SK-N-SH (cell line): ENCODE results near the gene SAP30L. TPM values are rescaled to one million over a fixed set of nuclear protein-coding genes. Genes with fewer than 3 reads are reported as not detected.
A peak's percentile ranks its signal among the peaks of the same experiment; 100 is the strongest.

ENCODE experiments used
- CTCF ChIA-PET: fragments of 300-600, 350-600 bp; formaldehyde crosslinking; extraction: SDS; loops from one replicate; lab custom pipeline; 2021; lab: Yijun Ruan, JAX
- POLR2A ChIA-PET: fragments of 350-600 bp; sonication (Branson Sonifier 250); formaldehyde crosslinking; extraction: SDS; loops from one replicate; lab custom pipeline; 2020; ENCODE audit warnings: antibody characterized with exemption, inconsistent platforms; lab: Yijun Ruan, JAX
- DNase-seq: peaks from one replicate; pipeline ENCODE4 v3.0.0; 2012
- H2AFZ ChIP-seq: fragments of 200-600 bp; sonication (generic); 2 replicates; pipeline ENCODE4 v1.8.1; 2016; ENCODE audit warnings: antibody characterized with exemption, mild to moderate bottlenecking, low read depth
- H3F3A ChIP-seq: fragments of 200-600 bp; sonication (generic); replicated peaks from 2 replicates; pipeline ENCODE3; 2016; ENCODE audit warnings: antibody characterized with exemption, mild to moderate bottlenecking; ENCODE audit not compliant: insufficient read depth
- H3K27ac ChIP-seq, 2 experiments: fragments of 200-500 bp in 1 of 2; fragments of 200-600 bp in 1 of 2; sonication (Bioruptor generic) in 1 of 2; sonication (generic), shearing (Covaris generic) in 1 of 2; 2 replicates each; pipeline versions ENCODE4 v1.5.1 to v1.6.1; 2014 to 2016; ENCODE audit warnings: low read depth in 2 of 2, inconsistent platforms in 1 of 2, low read length in 1 of 2, mild to moderate bottlenecking in 1 of 2, mixed read lengths in 1 of 2
- H3K27me3 ChIP-seq: fragments of 200-600 bp; sonication (generic), shearing (Covaris generic); 2 replicates; pipeline ENCODE4 v1.6.1; 2016; ENCODE audit warnings: mixed run types; ENCODE audit not compliant: insufficient read depth
- H3K36me3 ChIP-seq, 2 experiments: fragments of 200-500 bp in 1 of 2; fragments of 200-600 bp in 1 of 2; sonication (Bioruptor generic) in 1 of 2; sonication (generic) in 1 of 2; replicated peaks in 1 of 2; 2 replicates each; pipeline versions ENCODE3 to v1.5.1; 2014 to 2016; ENCODE audit warnings: low read length in 1 of 2, mild to moderate bottlenecking in 1 of 2; ENCODE audit not compliant: insufficient read depth in 2 of 2, control insufficient read depth in 1 of 2
- H3K4me1 ChIP-seq, 2 experiments: fragments of 200-500 bp in 1 of 2; fragments of 200-600 bp in 1 of 2; sonication (Bioruptor generic) in 1 of 2; sonication (generic), shearing (Covaris generic) in 1 of 2; 2 replicates each; pipeline versions ENCODE4 v1.5.1 to v1.6.1; 2014 to 2016; ENCODE audit warnings: low read depth in 1 of 2, low read length in 1 of 2, mixed run types in 1 of 2; ENCODE audit not compliant: insufficient read depth in 2 of 2, control insufficient read depth in 1 of 2
- H3K4me2 ChIP-seq: fragments of 200-600 bp; sonication (generic), shearing (Covaris generic); 2 replicates; pipeline ENCODE4 v1.6.1; 2017; ENCODE audit warnings: mixed run types
- H3K4me3 ChIP-seq, 2 experiments: fragments of 200-500 bp in 1 of 2; fragments of 200-600 bp in 1 of 2; sonication (Bioruptor generic) in 1 of 2; sonication (generic), shearing (Covaris generic) in 1 of 2; 2 replicates each; pipeline versions ENCODE4 v1.5.1 to v1.8.1; 2014 to 2016; ENCODE audit warnings: low read depth in 2 of 2, inconsistent platforms in 1 of 2, low read length in 1 of 2, mild to moderate bottlenecking in 1 of 2, mixed read lengths in 1 of 2, moderate library complexity in 1 of 2
- H3K79me2 ChIP-seq: fragments of 200-600 bp; sonication (generic); 2 replicates; pipeline ENCODE4 v1.8.1; 2017; ENCODE audit warnings: mild to moderate bottlenecking; ENCODE audit not compliant: insufficient read depth
- H3K9ac ChIP-seq: fragments of 200-600 bp; sonication (generic); 2 replicates; pipeline ENCODE4 v1.6.1; 2017; ENCODE audit warnings: mixed run types
- H3K9me2 ChIP-seq: fragments of 200-600 bp; sonication (generic); 2 replicates; pipeline ENCODE4 v1.6.1; 2017; ENCODE audit warnings: mixed run types
- H3K9me3 ChIP-seq: fragments of 200-600 bp; sonication (generic); 2 replicates; pipeline ENCODE4 v1.6.1; 2017; ENCODE audit warnings: mixed run types, mild to moderate bottlenecking, moderate library complexity
- H4K20me1 ChIP-seq: fragments of 200-600 bp; sonication (generic); 2 replicates; pipeline ENCODE4 v1.6.1; 2017; ENCODE audit warnings: mild to moderate bottlenecking, mixed run types; ENCODE audit not compliant: insufficient read depth
- EZH2phosphoT487 ChIP-seq: fragments of 200-600 bp; sonication (generic); IDR thresholded peaks from 2 replicates; pipeline ENCODE4 v1.6.1; 2017; ENCODE audit warnings: low read depth, mixed run types, mild to moderate bottlenecking, antibody characterized with exemption, moderate library complexity, borderline replicate concordance
- FOXM1 ChIP-seq: IDR thresholded peaks from 2 replicates; pipeline ENCODE4 v1.4.0; 2012; ENCODE audit warnings: low read depth, mild to moderate bottlenecking
- MEF2A ChIP-seq: IDR thresholded peaks from 2 replicates; pipeline ENCODE4 v1.4.0; 2012; ENCODE audit warnings: low read depth, borderline replicate concordance
- MXI1 ChIP-seq: IDR thresholded peaks from 2 replicates; pipeline ENCODE4 v1.6.1; 2012; ENCODE audit warnings: mild to moderate bottlenecking, low read depth, low read length, improper control_type of control experiment
- NRF1 ChIP-seq: IDR thresholded peaks from 2 replicates; pipeline ENCODE4 v1.6.1; 2012; ENCODE audit warnings: low read depth, mild to moderate bottlenecking, low read length
- RCOR1 ChIP-seq: fragments of 150-350 bp; IDR thresholded peaks from 2 replicates; pipeline ENCODE4 v1.6.1; 2017; ENCODE audit warnings: antibody characterized with exemption, low read length
- RFX5 ChIP-seq: IDR thresholded peaks from 2 replicates; pipeline ENCODE4 v1.6.1; 2012; ENCODE audit warnings: mild to moderate bottlenecking, improper control_type of control experiment, low read length
- WGBS: methylation state at CpG from one replicate; pipeline ENCODE4 v1.1.6; 2017; ENCODE audit warnings: low lambda C conversion rate; 5-methylcytosine and 5-hydroxymethylcytosine counted together
- polyA plus RNA-seq, 3 experiments: library from polyadenylated mRNA; depleted of rRNA; stranded (reverse); fragments of >200 nt; gene quantifications; 2 replicates each; pipeline ENCODE4 v1.2.3, GENCODE V29; 2012
- TF ChIP-seq, protein P1 (sequence below): fragments of 150-350 bp; IDR thresholded peaks from 2 replicates; pipeline ENCODE4 v1.6.1; 2016; ENCODE audit warnings: mild to moderate bottlenecking, low read depth, low read length
- TF ChIP-seq, protein P2 (sequence below): fragments of 200-600 bp; sonication (generic); IDR thresholded peaks from 2 replicates; pipeline ENCODE4 v1.6.1; 2017; ENCODE audit warnings: antibody characterized with exemption, mild to moderate bottlenecking, moderate library complexity

Gene SAP30L
- polyA plus RNA-seq, 1 of the 3 experiments (the other 2 are of a cell fraction), result 26.6 TPM

DNA sequence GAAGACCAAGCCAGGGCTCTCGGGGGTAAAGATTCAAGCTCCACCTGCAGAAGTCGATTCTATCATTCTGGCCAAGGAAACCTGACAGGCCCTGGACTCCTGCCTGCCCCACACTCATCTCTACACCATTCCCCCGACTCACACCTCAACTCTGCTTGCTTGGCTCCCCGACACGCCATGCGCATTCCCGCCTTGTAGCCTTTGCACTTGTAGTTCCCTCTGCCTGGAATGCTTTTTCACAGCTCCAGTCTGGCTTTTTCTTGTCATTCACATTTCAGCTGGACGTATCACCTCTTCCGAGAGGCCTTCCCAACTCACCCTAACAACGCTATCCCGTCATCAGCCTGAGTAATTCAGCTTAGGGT, 60.9 kb downstream of the SAP30L start (continued):
- TF ChIP-seq, protein P1, sequence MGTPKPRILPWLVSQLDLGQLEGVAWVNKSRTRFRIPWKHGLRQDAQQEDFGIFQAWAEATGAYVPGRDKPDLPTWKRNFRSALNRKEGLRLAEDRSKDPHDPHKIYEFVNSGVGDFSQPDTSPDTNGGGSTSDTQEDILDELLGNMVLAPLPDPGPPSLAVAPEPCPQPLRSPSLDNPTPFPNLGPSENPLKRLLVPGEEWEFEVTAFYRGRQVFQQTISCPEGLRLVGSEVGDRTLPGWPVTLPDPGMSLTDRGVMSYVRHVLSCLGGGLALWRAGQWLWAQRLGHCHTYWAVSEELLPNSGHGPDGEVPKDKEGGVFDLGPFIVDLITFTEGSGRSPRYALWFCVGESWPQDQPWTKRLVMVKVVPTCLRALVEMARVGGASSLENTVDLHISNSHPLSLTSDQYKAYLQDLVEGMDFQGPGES, result no peak

DNA sequence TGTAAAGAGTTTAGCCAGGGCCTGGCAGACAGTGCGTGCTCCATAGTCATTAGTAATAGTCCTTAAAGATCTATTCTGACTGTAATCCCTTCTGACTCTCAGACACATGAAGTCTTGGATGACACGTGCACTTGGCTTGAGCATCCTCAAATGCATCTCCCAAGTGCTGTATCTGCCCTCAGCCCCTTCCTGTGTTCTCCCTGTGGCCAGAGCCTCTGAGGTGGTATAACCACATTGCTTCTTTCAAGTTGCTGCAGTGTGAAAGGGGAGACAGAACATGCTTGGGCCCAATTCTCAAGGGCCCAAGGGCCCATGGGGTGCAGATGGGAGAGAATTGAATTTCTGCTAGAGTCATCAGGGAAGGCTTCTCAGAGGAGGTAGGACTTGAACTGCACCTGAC, 62.3 kb downstream of the SAP30L start:
- no peaks in the 10 kb centered on the region for H4K20me1 ChIP-seq
- TF ChIP-seq MEF2A (no peak), MXI1 (no peak), FOXM1 (no peak), RCOR1 (no peak)
- TF ChIP-seq, protein P2, sequence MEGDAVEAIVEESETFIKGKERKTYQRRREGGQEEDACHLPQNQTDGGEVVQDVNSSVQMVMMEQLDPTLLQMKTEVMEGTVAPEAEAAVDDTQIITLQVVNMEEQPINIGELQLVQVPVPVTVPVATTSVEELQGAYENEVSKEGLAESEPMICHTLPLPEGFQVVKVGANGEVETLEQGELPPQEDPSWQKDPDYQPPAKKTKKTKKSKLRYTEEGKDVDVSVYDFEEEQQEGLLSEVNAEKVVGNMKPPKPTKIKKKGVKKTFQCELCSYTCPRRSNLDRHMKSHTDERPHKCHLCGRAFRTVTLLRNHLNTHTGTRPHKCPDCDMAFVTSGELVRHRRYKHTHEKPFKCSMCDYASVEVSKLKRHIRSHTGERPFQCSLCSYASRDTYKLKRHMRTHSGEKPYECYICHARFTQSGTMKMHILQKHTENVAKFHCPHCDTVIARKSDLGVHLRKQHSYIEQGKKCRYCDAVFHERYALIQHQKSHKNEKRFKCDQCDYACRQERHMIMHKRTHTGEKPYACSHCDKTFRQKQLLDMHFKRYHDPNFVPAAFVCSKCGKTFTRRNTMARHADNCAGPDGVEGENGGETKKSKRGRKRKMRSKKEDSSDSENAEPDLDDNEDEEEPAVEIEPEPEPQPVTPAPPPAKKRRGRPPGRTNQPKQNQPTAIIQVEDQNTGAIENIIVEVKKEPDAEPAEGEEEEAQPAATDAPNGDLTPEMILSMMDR, result no peak
- H3K4me2 ChIP-seq, result no peak overlapping the region
- no peaks in the 10 kb centered on the region for H3K36me3 ChIP-seq
- H3K9me3 ChIP-seq, result no peaks in the 10 kb centered on the region
- H3K4me3 ChIP-seq, result no peak overlapping the region
- no peak overlapping the region for H3K9ac ChIP-seq
- H3K79me2 ChIP-seq, result no peaks in the 10 kb centered on the region
- DNase-seq, result no peak
- no peak overlapping the region for H3K27ac ChIP-seq
- 45% methylated on average over 2 of the region's 2 CpGs for WGBS
- H3F3A ChIP-seq, result no peaks in the 10 kb centered on the region
- CTCF ChIA-PET, result interaction anchor here (4.6 to 13.0 kb wide), 2 partner anchors 13 to 102 kb away, joined by 13 to 112 read pairs; no protein-coding TSS in a partner anchor
- POLR2A ChIA-PET, result no interaction called here
- peaks cover 0 to 26% of the 10 kb centered on the region in 2 experiments; a peak in 2 of 4 replicates for H3K4me1 ChIP-seq
- no peaks in the 10 kb centered on the region for H3K9me2 ChIP-seq
- H3K27me3 ChIP-seq, result no peaks in the 10 kb centered on the region; the same call in 1 of the 2 replicates
- no peak overlapping the region for H2AFZ ChIP-seq

DNA sequence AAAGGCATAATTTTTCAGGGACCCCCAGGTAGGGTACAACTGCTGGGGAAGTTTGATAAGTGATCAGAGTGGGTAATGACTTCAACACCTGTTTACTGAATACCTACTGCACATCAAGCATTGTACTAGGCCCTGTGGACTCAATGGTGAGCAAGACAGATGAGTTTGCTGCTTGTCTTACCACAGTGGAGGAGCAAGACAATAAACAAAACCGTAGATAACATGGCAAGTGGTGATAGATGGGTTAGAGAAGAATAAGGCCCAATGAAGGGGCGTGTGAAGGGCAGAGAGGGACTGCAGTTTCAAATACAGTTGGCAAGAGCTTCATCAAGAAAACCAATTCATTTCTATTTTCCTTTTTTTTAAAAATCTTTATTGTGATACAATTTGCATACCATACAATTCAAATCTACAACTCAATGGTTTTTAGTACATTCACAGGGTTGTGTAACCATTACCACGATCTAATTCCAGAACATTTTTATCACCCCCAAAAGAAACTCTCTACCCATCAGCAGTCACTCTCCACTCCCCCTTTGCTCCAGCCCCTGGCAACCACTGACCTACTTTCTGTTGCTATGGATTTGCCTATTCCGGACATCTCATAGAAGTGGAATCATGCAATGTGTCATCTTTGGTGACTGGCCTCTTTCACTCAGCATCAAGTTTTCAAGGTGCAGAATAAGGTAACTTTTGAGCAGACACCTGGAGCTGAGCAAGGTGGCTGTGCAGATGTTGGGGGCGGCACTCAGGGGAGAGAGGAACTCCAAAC, 64.2 kb downstream of the SAP30L start:
- Histone ChIP-seq H3K9ac (no peak overlapping the region), H3K27ac (peak overlapping the region in 1 of 2 experiments; percentile 23; a peak in 1 of 4 replicates), H3K27me3 (no peaks in the 10 kb centered on the region; the same call in 1 of the 2 replicates), H3K79me2 (no peaks in the 10 kb centered on the region), H3K9me3 (no peaks in the 10 kb centered on the region), H3F3A (no peaks in the 10 kb centered on the region), H3K4me3 (no peak overlapping the region), H4K20me1 (no peaks in the 10 kb centered on the region), H3K4me2 (no peak overlapping the region), H3K36me3 (no peaks in the 10 kb centered on the region), H2AFZ (no peak overlapping the region), H3K4me1 (peaks cover 0 to 31% of the 10 kb centered on the region in 2 experiments; a peak in 2 of 4 replicates), H3K9me2 (no peaks in the 10 kb centered on the region)
- 29% methylated on average over 5 of the region's 5 CpGs for WGBS
- TF ChIP-seq NRF1, result no peak
- peak; percentile 54; the same call in 1 of the 2 replicates for TF ChIP-seq RFX5
- no peak for TF ChIP-seq EZH2phosphoT487
- no peak for TF ChIP-seq FOXM1
- CTCF ChIA-PET, result interaction anchor here (1.1 to 13.0 kb wide), 4 partner anchors 11 to 100 kb away, joined by 3 to 112 read pairs (median 4); no protein-coding TSS in a partner anchor
- POLR2A ChIA-PET, result interaction anchor here (1.4 kb wide), 1 partner anchor 32 kb away, joined by 9 read pairs; the partner anchor contains the start of gene HAND1
- DNase-seq, result no peak

Other genes starting within 250 kb of the SAP30L start
- gene HAND1, start 32.2 kb downstream of the SAP30L start, polyA plus RNA-seq (2012; rRNA removed), result 1.1 and 2.6 TPM in 2 replicates